ENCODE measurements around the gene MYH15. TPM values are rescaled to one million over a fixed set of nuclear protein-coding genes. Genes with fewer than 3 reads are reported as not detected.

The MYH15 gene
- total RNA-seq, 2 donors from 2014 or later: 0.07 to 0.15 TPM

GRCh38 chr3:108554229-108554628 lies 43.8 kb upstream of the MYH15 start:
- Histone ChIP-seq H3K27ac (ENCODE audit: low read depth, low read length) (no peak overlapping the region), H3K27me3 (ENCODE audit: control insufficient read depth, insufficient read depth, low read length, poor library complexity, severe bottlenecking) (no peaks in the 10 kb centered on the region), H3K36me3 (ENCODE audit: control insufficient read depth, insufficient read depth, low read length) (peaks cover 52% of the 10 kb centered on the region), H3K4me1 (ENCODE audit: control insufficient read depth, insufficient read depth, low read length) (peaks cover 11% of the 10 kb centered on the region), H3K9ac (ENCODE audit: extremely low read depth, low read length, poor library complexity, severe bottlenecking) (no peak overlapping the region), H3K4me3 (ENCODE audit: low read length) (no peak overlapping the region), H3K9me3 (ENCODE audit: control insufficient read depth, low read length) (no peaks in the 10 kb centered on the region)
- no peaks in the 10 kb centered on the region for H3K27me3 Mint-ChIP-seq (ENCODE audit: insufficient read depth)
- peaks cover 15% of the 10 kb centered on the region for H3K4me1 Mint-ChIP-seq
- H3K27ac Mint-ChIP-seq: no peak overlapping the region
- DNase-seq: no peak
- no peaks in the 10 kb centered on the region for H3K9me3 Mint-ChIP-seq
- no peak overlapping the region for H3K4me3 Mint-ChIP-seq
- TF ChIP-seq, protein P1, sequence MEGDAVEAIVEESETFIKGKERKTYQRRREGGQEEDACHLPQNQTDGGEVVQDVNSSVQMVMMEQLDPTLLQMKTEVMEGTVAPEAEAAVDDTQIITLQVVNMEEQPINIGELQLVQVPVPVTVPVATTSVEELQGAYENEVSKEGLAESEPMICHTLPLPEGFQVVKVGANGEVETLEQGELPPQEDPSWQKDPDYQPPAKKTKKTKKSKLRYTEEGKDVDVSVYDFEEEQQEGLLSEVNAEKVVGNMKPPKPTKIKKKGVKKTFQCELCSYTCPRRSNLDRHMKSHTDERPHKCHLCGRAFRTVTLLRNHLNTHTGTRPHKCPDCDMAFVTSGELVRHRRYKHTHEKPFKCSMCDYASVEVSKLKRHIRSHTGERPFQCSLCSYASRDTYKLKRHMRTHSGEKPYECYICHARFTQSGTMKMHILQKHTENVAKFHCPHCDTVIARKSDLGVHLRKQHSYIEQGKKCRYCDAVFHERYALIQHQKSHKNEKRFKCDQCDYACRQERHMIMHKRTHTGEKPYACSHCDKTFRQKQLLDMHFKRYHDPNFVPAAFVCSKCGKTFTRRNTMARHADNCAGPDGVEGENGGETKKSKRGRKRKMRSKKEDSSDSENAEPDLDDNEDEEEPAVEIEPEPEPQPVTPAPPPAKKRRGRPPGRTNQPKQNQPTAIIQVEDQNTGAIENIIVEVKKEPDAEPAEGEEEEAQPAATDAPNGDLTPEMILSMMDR (conservative IDR thresholded peaks at IDR 0.05): no peak
- H3K36me3 Mint-ChIP-seq (ENCODE audit: low read depth): peaks cover 24% of the 10 kb centered on the region

- WGBS, 2 experiments (ENCODE audit: insufficient coverage in 1 of 2, insufficient read length in 1 of 2): 67 to 78% methylated on average over 1 to 4 of the region's 4 CpGs
- Histone ChIP-seq H3K9me3 (ENCODE audit: control insufficient read depth, low read length) (no peaks in the 10 kb centered on the region), H3K9ac (ENCODE audit: extremely low read depth, low read length, poor library complexity, severe bottlenecking) (no peak overlapping the region), H3K27me3 (ENCODE audit: control insufficient read depth, insufficient read depth, low read length, poor library complexity, severe bottlenecking) (no peaks in the 10 kb centered on the region), H3K4me3 (ENCODE audit: low read length) (no peak overlapping the region), H3K27ac (ENCODE audit: low read depth, low read length) (no peak overlapping the region), H3K36me3 (ENCODE audit: control insufficient read depth, insufficient read depth, low read length) (peaks cover 42% of the 10 kb centered on the region), H3K4me1 (ENCODE audit: control insufficient read depth, insufficient read depth, low read length) (peaks cover 11% of the 10 kb centered on the region)
- TF ChIP-seq, protein P1 (conservative IDR thresholded peaks at IDR 0.05): peak; percentile 76
- Mint-ChIP-seq H3K36me3 (ENCODE audit: low read depth) (peaks cover 14% of the 10 kb centered on the region), H3K27ac (no peak overlapping the region), H3K9me3 (no peaks in the 10 kb centered on the region), H3K4me3 (no peak overlapping the region), H3K4me1 (peaks cover 15% of the 10 kb centered on the region), H3K27me3 (ENCODE audit: insufficient read depth) (no peaks in the 10 kb centered on the region)
- no peak for DNase-seq
These were observed 42.1 kb upstream of the MYH15 start for GRCh38 chr3:108552267-108553159.

DNA sequence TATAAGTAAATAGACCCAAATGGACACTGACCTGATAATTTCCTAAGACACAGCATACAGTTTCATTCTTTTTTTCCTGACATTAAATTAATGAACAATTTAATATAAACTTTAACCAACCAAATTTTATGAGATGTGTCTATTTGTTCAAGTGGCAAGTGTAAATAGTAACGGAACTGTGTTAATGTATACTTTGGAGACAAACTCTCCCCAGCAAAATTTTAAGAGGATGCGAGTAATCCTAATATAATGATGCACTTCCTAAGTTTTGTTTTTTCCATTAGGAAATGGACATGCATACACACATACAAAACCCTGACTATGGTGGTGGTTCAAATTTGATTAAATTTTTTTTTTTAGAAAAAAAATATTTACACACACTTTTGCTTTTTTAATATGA lies 38.5 kb upstream of the MYH15 start:
- TF ChIP-seq, protein P1 (conservative IDR thresholded peaks at IDR 0.05): no peak
- no peaks in the 10 kb centered on the region for H3K27me3 Mint-ChIP-seq (ENCODE audit: insufficient read depth)
- peaks cover 3% of the 10 kb centered on the region for H3K4me1 Mint-ChIP-seq
- no peaks in the 10 kb centered on the region for H3K9me3 Mint-ChIP-seq
- Histone ChIP-seq H3K9me3 (ENCODE audit: control insufficient read depth, low read length) (no peaks in the 10 kb centered on the region), H3K36me3 (ENCODE audit: control insufficient read depth, insufficient read depth, low read length) (peaks cover 35% of the 10 kb centered on the region), H3K4me3 (ENCODE audit: low read length) (no peak overlapping the region), H3K4me1 (ENCODE audit: control insufficient read depth, insufficient read depth, low read length) (no peaks in the 10 kb centered on the region), H3K27me3 (ENCODE audit: control insufficient read depth, insufficient read depth, low read length, poor library complexity, severe bottlenecking) (no peaks in the 10 kb centered on the region), H3K27ac (ENCODE audit: low read depth, low read length) (no peak overlapping the region), H3K9ac (ENCODE audit: extremely low read depth, low read length, poor library complexity, severe bottlenecking) (no peak overlapping the region)
- 100% methylated on average over 2 of the region's 2 CpGs; no CpG with 5 or more reads in 1 of the 2 experiments for WGBS, 2 experiments (ENCODE audit: insufficient coverage in 1 of 2, insufficient read length in 1 of 2)
- peaks cover 12% of the 10 kb centered on the region for H3K36me3 Mint-ChIP-seq (ENCODE audit: low read depth)
- no peak for DNase-seq
- no peak overlapping the region for H3K27ac Mint-ChIP-seq
- no peak overlapping the region for H3K4me3 Mint-ChIP-seq
